G401 (cell line): Measurements from ENCODE around the gene BSCL2. TPM values are rescaled to one million over a fixed set of nuclear protein-coding genes. Genes with fewer than 3 reads are reported as not detected.
A peak's percentile ranks its signal among the peaks of the same experiment; 100 is the strongest.
"Not testable (repeated sequence)": the region's sequence is repeated elsewhere in the genome, so short reads cannot be mapped to it uniquely, and the experiment has no call there.

Experiments
- DNase-seq: peaks from one replicate; pipeline ENCODE4 v3.0.0-alpha.2; 2015; ENCODE audit warnings: low spot score
- in situ Hi-C: cut with HindIII; loops from 2 replicates; pipeline ENCODE4 v1.10.0; 2016; ENCODE audit warnings: low sequenced_read_pairs, mixed read lengths
- total RNA-seq: library from RNA; depleted of rRNA; stranded (reverse); fragments of >200 nt; shearing (Covaris generic); gene quantifications from 2 replicates; pipeline ENCODE4 v1.2.3, GENCODE V29; 2014; rRNA removed

The BSCL2 gene
- total RNA-seq = 48.7 and 59.6 TPM in 2 replicates

GRCh38 chr11:62707277-62707861 is at the start of gene BSCL2, which contains the start of gene GNG3:
Gene BSCL2 (minus strand): TSS chr11:62707424. CDS start chr11:62707195, 229 bp downstream.
Gene GNG3 (plus strand): TSS chr11:62707676. CDS start chr11:62708296, 620 bp downstream.
- peak; percentile 99 for DNase-seq
- in situ Hi-C loops = no loop called here

- in situ Hi-C loops = no loop called here
- no peak for DNase-seq
These were observed 47.9 kb upstream of the BSCL2 start for GRCh38 chr11:62755086-62755615.

GRCh38 chr11:62753736-62754603 is 46.7 kb upstream of the BSCL2 start, which contains the start of gene ZBTB3:
Gene ZBTB3 (minus strand): TSS chr11:62754160. CDS start chr11:62753664, 496 bp downstream.
- in situ Hi-C loops = no loop called here
- DNase-seq = peak; percentile 100

GRCh38 chr11:62752994-62753735 is 45.9 kb upstream of the BSCL2 start:
- DNase-seq = no peak
- in situ Hi-C loops = no loop called here

- DNase-seq = no peak
- in situ Hi-C loops = no loop called here
These were observed 45.1 kb upstream of the BSCL2 start for GRCh38 chr11:62752177-62752785.

GRCh38 chr11:62749931-62750330 is 42.7 kb upstream of the BSCL2 start:
- DNase-seq, in situ Hi-C loops: not testable (repeated sequence)

GRCh38 chr11:62747475-62748160 is 40.4 kb upstream of the BSCL2 start:
- in situ Hi-C loops = no loop called here

GRCh38 chr11:62737196-62737595 is 30.0 kb upstream of the BSCL2 start:
- in situ Hi-C loops = no loop called here
- peak; percentile 72 for DNase-seq

More at GRCh38 chr11:62747475-62748160, 40.4 kb upstream of the BSCL2 start:
- no peak for DNase-seq

- in situ Hi-C loops = no loop called here
- DNase-seq = peak; percentile 58
These were observed 25.6 kb upstream of the BSCL2 start for GRCh38 chr11:62732830-62733229.

GRCh38 chr11:62730076-62730475 is 22.9 kb upstream of the BSCL2 start:
- DNase-seq, in situ Hi-C loops: not testable (repeated sequence)

GRCh38 chr11:62728171-62728988 is 21.2 kb upstream of the BSCL2 start, which contains the start of gene TTC9C:
Gene TTC9C (plus strand): TSS chr11:62728486. CDS start chr11:62728849, 363 bp downstream.
- in situ Hi-C loops = no loop called here
- DNase-seq = peak; percentile 94

GRCh38 chr11:62727872-62728170 is 20.6 kb upstream of the BSCL2 start:
- in situ Hi-C loops = no loop called here

GRCh38 chr11:62727165-62727871 is 20.1 kb upstream of the BSCL2 start, which contains the start of gene HNRNPUL2:
Gene HNRNPUL2 (minus strand): TSS chr11:62727457. CDS start chr11:62727156, 301 bp downstream.
- in situ Hi-C loops = no loop called here
- peak; percentile 98 for DNase-seq

More at GRCh38 chr11:62727872-62728170, 20.6 kb upstream of the BSCL2 start:
- DNase-seq = peak; percentile 97

- DNase-seq = peak; percentile 32
- in situ Hi-C loops = no loop called here
These were observed 19.6 kb upstream of the BSCL2 start for GRCh38 chr11:62726915-62727164.

- DNase-seq = no peak
- in situ Hi-C loops = no loop called here
These were observed 19.1 kb upstream of the BSCL2 start for GRCh38 chr11:62726156-62726914.

- no peak for DNase-seq
- in situ Hi-C loops = no loop called here
These were observed 18.4 kb upstream of the BSCL2 start for GRCh38 chr11:62725646-62726045.
